GM19372 (cell line): ENCODE data around the gene NXN.
"Not testable (repeated sequence)": the region's sequence is repeated elsewhere in the genome, so short reads cannot be mapped to it uniquely, and the experiment has no call there.

Experiments used
- ATAC-seq: cut with Tn5 transposase; IDR thresholded peaks from one replicate; pipeline ENCODE4 v1.9.1; 2021; ENCODE audit warnings: mild to moderate bottlenecking, low read depth, moderate library complexity; ENCODE audit not compliant: unreplicated experiment

The NXN gene

DNA sequence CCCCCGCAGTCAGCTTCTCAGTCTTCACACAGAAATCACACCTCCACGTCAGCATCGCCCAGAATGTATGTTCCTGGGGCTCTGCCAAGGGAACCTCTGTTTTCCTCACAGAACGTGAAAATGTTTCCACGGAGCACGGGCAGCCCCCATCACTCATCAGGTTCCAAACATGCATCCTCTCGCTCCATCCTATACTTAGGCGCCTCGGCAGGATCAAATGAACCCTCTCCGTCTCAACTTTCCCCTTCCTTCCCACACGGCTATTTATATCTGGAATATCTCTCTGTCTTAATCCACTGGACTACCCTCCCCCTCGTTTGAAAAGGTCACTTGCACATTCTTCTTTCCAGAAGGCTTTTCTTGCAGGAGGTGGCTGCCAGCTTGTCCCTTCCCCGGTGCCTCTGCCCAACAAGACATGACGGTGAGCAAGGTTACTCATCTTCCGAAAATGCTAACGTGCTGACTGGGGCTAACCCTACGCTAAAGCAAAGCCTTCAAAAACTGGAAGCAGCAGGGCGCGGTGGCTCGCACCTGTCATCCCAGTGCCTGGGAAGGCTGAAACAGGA is 21.6 kb downstream of the NXN start:
- no peak for ATAC-seq

GRCh38 chr17:956905-957304 is 22.7 kb downstream of the NXN start:
- ATAC-seq, result no peak

DNA sequence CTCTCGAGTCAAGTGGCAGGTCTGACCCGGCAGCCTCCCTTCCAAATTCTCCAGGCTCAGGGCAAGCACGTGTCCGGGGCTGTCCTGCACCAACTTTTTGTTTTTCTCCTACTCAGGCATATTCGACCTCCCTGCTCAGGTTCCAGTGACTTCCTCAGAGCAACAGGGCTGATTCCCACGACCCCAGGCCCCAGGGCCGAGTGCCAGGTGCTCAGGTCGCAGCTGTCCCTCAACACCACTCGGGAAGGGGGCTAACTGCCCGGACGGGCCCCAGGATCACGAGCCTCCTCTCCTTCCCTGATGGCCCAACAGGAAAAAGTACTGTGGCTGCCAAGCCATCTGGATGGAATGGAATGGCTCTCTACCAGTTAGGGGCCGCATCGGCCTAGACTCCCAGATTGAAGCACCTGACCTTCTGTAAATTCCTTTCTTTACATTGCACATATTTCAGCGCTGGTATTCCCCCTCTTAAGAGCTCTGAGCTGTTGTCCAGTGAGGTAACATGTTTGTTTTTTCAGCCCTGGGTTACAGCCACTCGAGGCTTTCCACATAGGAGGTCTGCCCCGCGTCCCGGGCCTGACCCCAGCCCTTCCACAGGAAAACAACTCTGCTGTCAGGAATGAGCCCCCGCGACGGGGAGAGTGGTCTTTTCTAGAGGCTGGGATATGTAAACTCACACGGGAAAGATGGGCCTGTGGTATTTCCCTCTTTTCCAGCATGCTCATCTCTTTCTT is 25.0 kb downstream of the NXN start:
- ATAC-seq, result no peak

GRCh38 chr17:953767-954166 is 25.8 kb downstream of the NXN start:
- ATAC-seq, result no peak

DNA sequence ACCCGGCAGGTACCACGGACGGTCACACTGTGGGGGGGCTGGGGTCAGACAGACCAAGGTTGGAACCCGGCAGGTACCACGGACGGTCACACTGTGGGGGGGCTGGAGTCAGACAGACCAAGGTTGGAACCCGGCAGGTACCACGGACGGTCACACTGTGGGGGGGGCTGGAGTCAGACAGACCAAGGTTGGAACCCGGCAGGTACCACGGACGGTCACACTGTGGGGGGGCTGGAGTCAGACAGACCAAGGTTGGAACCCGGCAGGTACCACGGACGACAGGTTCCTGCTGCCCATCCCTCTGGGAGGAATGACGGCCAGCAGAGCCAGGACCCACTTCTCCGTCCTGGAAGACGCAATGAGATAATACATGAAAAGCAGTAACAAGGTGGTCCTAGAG is 27.0 kb downstream of the NXN start:
- not testable (repeated sequence) for ATAC-seq

GRCh38 chr17:951325-952132 is 28.0 kb downstream of the NXN start:
- ATAC-seq, result no peak

- ATAC-seq, result no peak
Observed at GRCh38 chr17:949623-950303, 29.8 kb downstream of the NXN start.

GRCh38 chr17:948284-948852 is 31.2 kb downstream of the NXN start:
- ATAC-seq, result no peak

DNA sequence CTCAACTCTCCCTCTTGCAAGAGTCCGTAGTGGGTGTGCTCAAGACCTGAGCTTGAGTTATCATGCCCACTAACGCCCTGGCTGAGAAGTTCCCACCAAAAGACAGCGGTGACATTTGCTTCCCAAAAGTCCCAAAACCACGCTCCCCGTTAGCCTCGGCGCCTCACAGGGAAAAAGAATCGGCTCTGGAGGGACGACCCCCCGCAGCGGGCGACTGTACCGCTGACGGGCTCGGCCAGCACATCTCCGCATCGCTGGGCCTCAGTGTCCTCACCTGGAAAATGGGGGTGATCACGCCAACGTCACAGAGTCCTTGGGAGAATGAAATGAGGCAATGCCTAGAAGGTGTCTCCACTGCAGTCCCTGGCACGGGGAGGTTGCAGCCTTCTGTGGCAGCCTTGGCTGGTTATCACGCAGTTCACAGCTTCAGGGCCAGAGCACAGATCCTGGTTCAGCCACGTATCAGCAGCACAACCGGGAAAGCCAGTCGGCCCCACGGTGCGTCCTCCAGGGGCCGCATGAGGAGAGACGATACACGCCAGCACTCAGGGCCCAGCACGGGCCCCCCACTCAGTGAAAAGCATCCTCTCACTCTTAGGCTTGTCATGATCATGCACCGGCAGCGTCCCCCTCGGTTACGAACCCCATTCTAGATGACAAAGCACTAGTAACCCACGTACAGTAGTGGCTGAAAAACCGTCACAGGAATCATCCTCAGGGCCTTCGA is 32.9 kb downstream of the NXN start:
- ATAC-seq, result no peak

- ATAC-seq, result no peak
Observed at GRCh38 chr17:945672-946071, 33.9 kb downstream of the NXN start.

GRCh38 chr17:944266-944826 is 35.2 kb downstream of the NXN start:
- ATAC-seq, result no peak

DNA sequence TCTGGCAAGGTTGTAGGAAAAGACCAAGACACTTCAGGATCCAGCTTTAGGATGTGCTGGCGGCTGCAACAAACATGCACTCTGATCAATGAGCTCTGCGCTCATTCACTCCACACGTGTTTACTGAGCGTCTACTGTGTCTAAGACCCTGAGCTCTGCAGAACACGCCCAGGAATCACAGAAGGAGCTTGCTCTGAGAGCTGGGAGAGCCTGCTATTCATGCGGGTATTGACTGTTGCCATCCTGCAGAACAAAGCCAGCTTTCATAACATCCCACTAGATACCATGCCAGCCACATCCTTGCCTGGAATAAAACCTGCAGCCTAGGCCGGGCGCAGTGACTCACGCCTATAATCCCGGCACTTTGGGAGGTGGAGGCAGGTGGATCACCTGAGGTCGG is 44.1 kb downstream of the NXN start:
- ATAC-seq, result no peak

GRCh38 chr17:933312-934073 is 46.1 kb downstream of the NXN start:
- ATAC-seq, result no peak

DNA sequence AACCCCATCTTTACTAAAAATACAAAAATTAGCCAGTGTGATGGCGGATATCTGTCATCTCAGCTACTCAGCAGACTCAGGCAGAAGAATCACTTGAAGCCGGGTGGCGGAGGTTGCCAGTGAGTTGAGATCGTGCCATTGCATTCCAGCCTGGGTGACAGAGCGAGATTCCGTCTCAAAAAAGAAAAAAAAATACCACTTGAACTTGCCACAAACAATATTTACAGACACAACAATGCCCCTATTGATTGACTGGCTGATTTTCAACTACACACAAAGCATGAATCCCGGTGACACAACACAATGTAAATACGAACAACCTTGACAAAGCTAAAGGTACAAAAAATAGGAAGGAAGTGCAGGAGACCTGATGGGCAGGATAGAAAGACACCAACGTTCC is 49.3 kb downstream of the NXN start:
- no peak for ATAC-seq

- no peak for ATAC-seq
Observed at GRCh38 chr17:929586-929985, 50.0 kb downstream of the NXN start.

DNA sequence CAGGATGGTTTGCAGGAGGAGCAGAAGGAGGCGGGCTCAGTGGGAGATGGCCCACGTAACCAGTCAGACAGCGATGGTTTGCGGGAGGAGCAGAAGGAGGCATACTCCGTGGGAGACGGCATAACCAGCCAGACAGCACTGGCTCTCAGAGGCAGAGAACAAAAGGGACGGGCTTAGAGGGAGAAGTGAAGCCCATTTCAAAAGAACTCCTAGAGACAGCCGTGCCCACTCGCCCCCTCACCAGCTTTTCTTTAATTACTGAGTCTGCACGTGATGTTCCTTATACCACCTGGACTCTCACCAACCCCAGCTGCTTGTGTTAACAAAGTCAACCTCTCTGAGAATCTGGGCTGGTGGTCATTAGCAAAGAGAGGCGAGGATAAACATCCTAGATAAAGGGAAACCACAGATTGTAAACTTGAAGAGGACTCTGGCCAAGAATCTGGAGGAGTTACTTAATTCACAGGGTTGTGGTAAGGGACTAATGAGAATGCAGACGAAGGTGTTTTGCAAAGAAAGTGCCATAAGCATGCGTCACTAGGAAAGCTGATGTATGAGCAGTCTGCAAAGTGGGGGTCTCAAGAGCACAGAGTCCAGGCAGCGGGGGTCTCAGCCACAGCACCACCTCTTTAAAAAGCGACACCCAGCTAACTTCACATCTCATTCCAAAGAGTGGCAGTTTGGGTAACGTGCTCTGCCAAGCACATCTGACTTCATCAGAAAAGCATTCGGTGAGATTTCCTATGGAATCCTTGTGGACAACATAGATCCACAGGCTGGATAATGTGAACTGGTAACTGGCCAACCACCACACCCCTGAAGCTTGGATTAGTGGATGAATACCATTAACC is 51.7 kb downstream of the NXN start:
- no peak for ATAC-seq

DNA sequence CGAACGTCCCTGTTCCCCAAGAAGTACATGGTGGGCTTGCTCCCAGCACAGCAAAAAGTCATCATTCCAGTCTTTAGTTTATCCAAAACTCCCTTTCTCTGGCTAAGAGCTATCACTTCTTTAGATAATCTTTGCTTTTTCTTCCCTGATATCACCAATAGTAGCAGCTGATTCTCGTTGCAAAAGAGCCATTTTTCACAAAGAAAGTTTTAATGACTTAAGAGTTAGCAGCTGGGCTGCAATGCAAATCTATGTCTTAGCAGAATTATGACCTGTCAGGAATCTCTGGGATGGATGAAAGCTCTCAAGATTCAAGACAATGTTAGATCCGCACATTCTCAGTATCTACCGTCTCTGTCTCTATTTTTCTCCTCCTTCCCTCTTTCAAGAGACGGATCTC is 53.8 kb downstream of the NXN start:
- no peak for ATAC-seq
